Astrocyte (in vitro differentiated cells and primary cell): ENCODE measurements around the gene RARB. TPM values are rescaled to one million over a fixed set of nuclear protein-coding genes. Genes with fewer than 3 reads are reported as not detected.

ENCODE experiments used
- DNase-seq: peaks from one replicate; pipeline ENCODE4 v3.0.0-alpha.2; 2010; ENCODE audit warnings: low read depth
- FAIRE-seq: peaks from 2 replicates; lab custom pipeline; 2011; peaks lifted over from hg19 to GRCh38; lab: Jason Lieb, UNC
- H2AFZ ChIP-seq: 2 replicates; pipeline ENCODE4 v1.6.0; 2012; ENCODE audit warnings: low read depth, low read length, inconsistent platforms
- H3K27ac ChIP-seq: 2 replicates; pipeline ENCODE4 v1.5.1; 2011; ENCODE audit warnings: low read depth, low read length, inconsistent platforms
- H3K27me3 ChIP-seq: 2 replicates; pipeline ENCODE4 v1.6.0; 2011; ENCODE audit warnings: low read length, inconsistent platforms; ENCODE audit not compliant: insufficient read depth
- H3K36me3 ChIP-seq: 2 replicates; pipeline ENCODE4 v1.5.1; 2011; ENCODE audit warnings: low read length, inconsistent platforms; ENCODE audit not compliant: insufficient read depth
- H3K4me1 ChIP-seq: 2 replicates; pipeline ENCODE4 v1.5.1; 2011; ENCODE audit warnings: low read length, inconsistent platforms; ENCODE audit not compliant: insufficient read depth
- H3K4me2 ChIP-seq: 2 replicates; pipeline ENCODE4 v1.6.0; 2012; ENCODE audit warnings: low read length, inconsistent platforms
- H3K4me3 ChIP-seq: 2 replicates; pipeline ENCODE4 v1.5.1; 2011; ENCODE audit warnings: low read depth, mild to moderate bottlenecking, low read length, inconsistent platforms; ENCODE audit not compliant: insufficient read depth
- H3K79me2 ChIP-seq: 2 replicates; pipeline ENCODE4 v1.6.0; 2012; ENCODE audit warnings: mild to moderate bottlenecking, low read length, inconsistent platforms; ENCODE audit not compliant: insufficient read depth
- H3K9ac ChIP-seq: 2 replicates; pipeline ENCODE4 v1.6.0; 2012; ENCODE audit warnings: mild to moderate bottlenecking, low read length, inconsistent platforms
- H3K9me3 ChIP-seq: 2 replicates; pipeline ENCODE4 v1.5.1; 2012; ENCODE audit warnings: low read depth, mild to moderate bottlenecking, low read length, inconsistent platforms; ENCODE audit not compliant: insufficient read depth
- H4K20me1 ChIP-seq: 2 replicates; pipeline ENCODE4 v1.6.0; 2012; ENCODE audit warnings: low read length, inconsistent platforms; ENCODE audit not compliant: insufficient read depth
- H3K27ac Mint-ChIP-seq: one replicate; pipeline ENCODE4 v1.8.0; 2021; ENCODE audit warnings: mild to moderate bottlenecking, mixed read lengths; ENCODE audit not compliant: unreplicated experiment
- H3K27me3 Mint-ChIP-seq: one replicate; pipeline ENCODE4 v1.8.0; 2021; ENCODE audit warnings: low read depth, mixed read lengths; ENCODE audit not compliant: unreplicated experiment
- H3K36me3 Mint-ChIP-seq: one replicate; pipeline ENCODE4 v1.8.0; 2021; ENCODE audit warnings: low read depth, mixed read lengths; ENCODE audit not compliant: unreplicated experiment
- H3K4me1 Mint-ChIP-seq: one replicate; pipeline ENCODE4 v1.8.0; 2021; ENCODE audit warnings: low read depth, mixed read lengths; ENCODE audit not compliant: unreplicated experiment
- H3K4me3 Mint-ChIP-seq: one replicate; pipeline ENCODE4 v1.8.0; 2021; ENCODE audit warnings: mild to moderate bottlenecking, moderate library complexity, mixed read lengths; ENCODE audit not compliant: unreplicated experiment
- H3K9me3 Mint-ChIP-seq: one replicate; pipeline ENCODE4 v1.8.0; 2021; ENCODE audit warnings: mild to moderate bottlenecking, mixed read lengths; ENCODE audit not compliant: unreplicated experiment
- EZH2 ChIP-seq: IDR thresholded peaks from 2 replicates; pipeline ENCODE4 v1.6.1; 2012; ENCODE audit warnings: mild to moderate bottlenecking, low read length, inconsistent platforms; ENCODE audit not compliant: insufficient read depth
- total RNA-seq: library from RNA; stranded (reverse); gene quantifications from 2 replicates; pipeline ENCODE4 v1.2.1, GENCODE V29; 2021
- TF ChIP-seq, protein P1 (sequence below): IDR thresholded peaks from 2 replicates; pipeline ENCODE4 v1.5.1; 2011; ENCODE audit warnings: low read depth, mild to moderate bottlenecking, inconsistent platforms, low read length, moderate library complexity; ENCODE audit not compliant: insufficient read depth

Gene RARB
- total RNA-seq, 1 donor from 2014 or later: 0.27 TPM

- Histone ChIP-seq H2AFZ (no peak overlapping the region), H3K4me1 (no peaks in the 10 kb centered on the region), H3K27me3 (no peaks in the 10 kb centered on the region), H3K4me2 (no peak overlapping the region), H3K79me2 (peaks cover 17% of the 10 kb centered on the region), H3K9ac (no peak overlapping the region), H3K36me3 (no peaks in the 10 kb centered on the region), H4K20me1 (peaks cover 2% of the 10 kb centered on the region), H3K4me3 (no peak overlapping the region), H3K27ac (no peak overlapping the region), H3K9me3 (no peaks in the 10 kb centered on the region)
- no peak overlapping the region for H3K27ac Mint-ChIP-seq
- no peak overlapping the region for H3K4me3 Mint-ChIP-seq
- H3K36me3 Mint-ChIP-seq: no peaks in the 10 kb centered on the region
- DNase-seq: no peak
- TF ChIP-seq EZH2: no peak
- TF ChIP-seq, protein P1, sequence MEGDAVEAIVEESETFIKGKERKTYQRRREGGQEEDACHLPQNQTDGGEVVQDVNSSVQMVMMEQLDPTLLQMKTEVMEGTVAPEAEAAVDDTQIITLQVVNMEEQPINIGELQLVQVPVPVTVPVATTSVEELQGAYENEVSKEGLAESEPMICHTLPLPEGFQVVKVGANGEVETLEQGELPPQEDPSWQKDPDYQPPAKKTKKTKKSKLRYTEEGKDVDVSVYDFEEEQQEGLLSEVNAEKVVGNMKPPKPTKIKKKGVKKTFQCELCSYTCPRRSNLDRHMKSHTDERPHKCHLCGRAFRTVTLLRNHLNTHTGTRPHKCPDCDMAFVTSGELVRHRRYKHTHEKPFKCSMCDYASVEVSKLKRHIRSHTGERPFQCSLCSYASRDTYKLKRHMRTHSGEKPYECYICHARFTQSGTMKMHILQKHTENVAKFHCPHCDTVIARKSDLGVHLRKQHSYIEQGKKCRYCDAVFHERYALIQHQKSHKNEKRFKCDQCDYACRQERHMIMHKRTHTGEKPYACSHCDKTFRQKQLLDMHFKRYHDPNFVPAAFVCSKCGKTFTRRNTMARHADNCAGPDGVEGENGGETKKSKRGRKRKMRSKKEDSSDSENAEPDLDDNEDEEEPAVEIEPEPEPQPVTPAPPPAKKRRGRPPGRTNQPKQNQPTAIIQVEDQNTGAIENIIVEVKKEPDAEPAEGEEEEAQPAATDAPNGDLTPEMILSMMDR: no peak
- no peaks in the 10 kb centered on the region for H3K4me1 Mint-ChIP-seq
- H3K27me3 Mint-ChIP-seq: peaks cover 2% of the 10 kb centered on the region
- peaks cover 7% of the 10 kb centered on the region for H3K9me3 Mint-ChIP-seq
- no peak for FAIRE-seq
Measured at GRCh38 chr3:25534007-25534406, 105.9 kb downstream of the RARB start.

DNA sequence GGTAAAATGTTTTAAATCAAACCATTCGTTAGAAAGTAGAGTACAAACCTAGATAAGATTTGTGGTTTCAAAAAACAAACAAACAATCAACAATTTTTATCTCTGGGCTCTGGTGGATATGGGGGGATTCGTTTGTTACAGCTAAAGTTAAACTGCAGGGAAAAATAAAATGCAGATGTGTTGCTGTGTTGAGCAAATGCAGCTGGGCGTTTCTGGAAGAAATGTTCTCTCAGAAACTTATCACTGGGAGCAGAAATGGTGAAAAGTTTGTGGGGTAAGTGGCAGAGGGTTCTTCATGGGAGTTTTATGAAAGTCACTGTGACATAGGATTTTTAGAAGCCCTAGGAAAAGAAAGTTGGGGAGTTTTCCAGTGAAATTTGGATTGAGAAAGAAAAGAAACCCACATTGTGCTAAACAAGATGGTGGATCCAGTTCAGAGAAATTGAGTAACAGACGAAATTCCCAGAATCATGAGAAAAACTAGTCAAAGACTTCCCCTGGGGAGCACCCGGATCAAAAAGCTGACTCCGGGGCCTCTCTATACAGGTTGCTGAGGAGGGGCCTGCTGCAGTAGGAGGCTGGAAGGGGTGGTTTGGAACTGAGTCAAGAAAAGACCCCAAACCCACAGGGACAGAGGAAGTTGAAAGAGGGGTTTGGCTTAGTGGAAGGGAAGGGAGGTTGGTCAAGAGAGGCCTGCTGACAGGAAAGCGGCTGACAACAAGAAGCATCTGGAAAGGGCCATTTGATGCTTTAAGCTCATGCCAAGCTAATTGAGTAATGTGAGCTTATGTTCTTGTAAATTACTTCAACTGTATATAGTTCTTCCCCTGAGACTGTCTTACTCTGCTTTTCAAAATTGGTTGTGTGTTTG lies 108.7 kb downstream of the RARB start:
- no peak overlapping the region for H3K27ac Mint-ChIP-seq
- H3K4me1 ChIP-seq: no peaks in the 10 kb centered on the region
- no peak overlapping the region for H3K4me3 ChIP-seq
- no peak overlapping the region for H3K9ac ChIP-seq
- H3K79me2 ChIP-seq: peaks cover 15% of the 10 kb centered on the region
- no peaks in the 10 kb centered on the region for H3K9me3 ChIP-seq
- H3K27ac ChIP-seq: no peak overlapping the region
- peaks cover 17% of the 10 kb centered on the region for H4K20me1 ChIP-seq
- no peaks in the 10 kb centered on the region for H3K4me1 Mint-ChIP-seq
- FAIRE-seq (no peak), DNase-seq (no peak)
- no peak overlapping the region for H3K4me3 Mint-ChIP-seq
- peaks cover 8% of the 10 kb centered on the region for H3K9me3 Mint-ChIP-seq
- no peaks in the 10 kb centered on the region for H3K36me3 Mint-ChIP-seq
- TF ChIP-seq, protein P1: no peak
- no peak for TF ChIP-seq EZH2
- H3K36me3 ChIP-seq: no peaks in the 10 kb centered on the region
- H3K4me2 ChIP-seq: no peak overlapping the region
- H2AFZ ChIP-seq: no peak overlapping the region
- peaks cover 2% of the 10 kb centered on the region for H3K27me3 Mint-ChIP-seq
- no peaks in the 10 kb centered on the region for H3K27me3 ChIP-seq

DNA sequence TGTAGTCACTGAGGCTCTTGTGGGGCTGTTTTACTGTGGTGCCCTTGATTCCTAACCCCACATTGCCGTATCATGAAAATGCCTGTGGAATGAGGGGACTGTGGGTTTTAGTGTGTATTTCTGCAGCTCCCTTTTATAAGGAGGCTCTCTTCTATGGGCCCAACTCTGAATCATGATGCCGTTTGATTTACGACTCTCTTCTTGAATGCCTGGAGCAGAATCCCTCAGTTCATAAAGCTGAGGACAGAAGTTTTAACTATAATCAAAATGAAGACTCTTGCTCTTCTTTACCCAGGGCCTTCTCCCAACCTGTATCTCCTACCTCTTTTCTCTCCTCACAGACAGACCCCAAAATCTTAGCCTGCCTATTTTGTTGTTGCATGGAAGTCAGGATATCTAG lies 109.5 kb downstream of the RARB start:
- no peak for TF ChIP-seq EZH2
- TF ChIP-seq, protein P1: no peak
- H3K4me1 Mint-ChIP-seq: no peaks in the 10 kb centered on the region

More for the DNA sequence above, 109.5 kb downstream of the RARB start:
- FAIRE-seq (no peak), DNase-seq (no peak)
- Histone ChIP-seq H3K4me2 (no peak overlapping the region), H3K4me1 (no peaks in the 10 kb centered on the region), H3K27me3 (no peaks in the 10 kb centered on the region), H3K36me3 (no peaks in the 10 kb centered on the region), H3K27ac (no peak overlapping the region), H3K9ac (no peak overlapping the region), H4K20me1 (peaks cover 19% of the 10 kb centered on the region), H3K79me2 (peaks cover 21% of the 10 kb centered on the region), H3K9me3 (no peaks in the 10 kb centered on the region), H3K4me3 (no peak overlapping the region), H2AFZ (no peak overlapping the region)
- H3K36me3 Mint-ChIP-seq: no peaks in the 10 kb centered on the region
- H3K27me3 Mint-ChIP-seq: peaks cover 2% of the 10 kb centered on the region
- H3K27ac Mint-ChIP-seq: no peak overlapping the region
- H3K4me3 Mint-ChIP-seq: no peak overlapping the region
- H3K9me3 Mint-ChIP-seq: peaks cover 4% of the 10 kb centered on the region
